Dedifferentiated amniotic fluid mesenchymal stem cell (primary cell): ENCODE results near the gene SKAP2.

Source experiments
- DNase-seq: peaks from one replicate; pipeline ENCODE4 v3.0.0-alpha.2; 2016; ENCODE audit errors: extremely low spot score

Gene SKAP2

DNA sequence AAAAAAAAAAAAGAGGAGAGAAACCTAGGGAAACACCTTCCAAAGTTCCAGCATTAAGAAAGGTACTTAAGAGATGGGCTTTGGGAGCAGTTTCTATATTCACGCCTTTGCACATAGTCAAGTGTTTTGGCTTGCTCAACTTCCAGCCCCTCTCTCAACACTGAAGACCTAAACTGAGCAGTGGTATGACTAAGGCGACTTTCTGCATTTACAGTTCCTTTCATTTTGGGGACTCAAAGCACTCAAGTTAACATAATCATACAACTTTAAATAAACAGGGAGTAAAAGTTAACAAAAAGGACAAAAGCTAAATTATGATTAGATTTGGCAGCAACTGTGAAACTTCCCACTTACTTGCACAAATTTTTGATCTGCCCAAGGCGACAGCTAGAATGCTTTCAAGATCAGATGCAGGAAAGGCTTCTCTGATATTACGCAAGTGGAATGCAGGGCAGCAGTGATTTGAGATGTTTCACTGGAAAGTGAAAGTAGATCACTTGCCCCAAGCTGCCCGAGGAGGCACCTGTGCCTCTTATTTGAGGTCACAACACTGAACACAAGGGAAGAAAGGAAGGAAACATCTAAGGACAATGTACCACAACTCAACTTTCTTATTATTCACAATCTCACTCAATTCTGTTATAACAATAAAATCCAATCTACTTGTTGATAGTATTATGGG lies 199.5 kb downstream of the SKAP2 start:
- no peak for DNase-seq

DNA sequence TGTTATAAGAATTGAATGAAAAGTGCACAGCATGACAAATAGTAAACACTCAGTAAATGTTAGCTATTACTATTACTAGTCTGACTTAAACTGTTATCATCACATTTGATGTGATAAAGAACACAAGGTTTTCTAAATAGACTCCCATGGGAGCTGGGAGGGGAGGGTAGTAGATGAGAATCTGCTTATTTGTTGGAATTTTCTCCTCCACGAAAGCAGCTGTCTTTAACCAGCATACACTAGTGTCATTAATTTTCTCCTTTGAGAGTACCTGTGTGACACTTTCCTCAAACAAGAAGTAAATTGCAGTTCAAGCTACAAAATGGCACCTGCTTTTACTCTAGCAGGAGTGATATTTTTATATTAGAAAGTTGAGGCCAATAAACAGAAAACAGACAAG lies 200.1 kb downstream of the SKAP2 start:
- DNase-seq = no peak

DNA sequence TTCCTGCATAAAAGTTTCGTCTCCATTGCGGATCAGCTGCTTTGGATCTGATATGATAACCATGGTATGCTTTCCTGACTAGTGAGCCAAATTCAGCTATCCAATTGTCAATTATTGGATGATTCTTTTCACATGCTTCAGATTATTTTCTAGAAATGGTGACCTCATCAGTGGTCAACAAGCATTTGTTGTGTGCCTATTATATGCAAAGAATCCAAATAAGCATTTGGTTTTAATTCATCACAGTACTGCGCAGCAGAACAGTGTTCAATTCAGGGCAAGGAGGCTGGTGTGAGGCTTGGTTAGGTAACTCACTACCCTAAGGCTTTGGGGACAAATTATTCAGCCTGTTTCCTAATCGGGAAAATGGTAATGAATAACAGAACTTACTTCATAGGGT lies 200.5 kb downstream of the SKAP2 start:
- DNase-seq = no peak

DNA sequence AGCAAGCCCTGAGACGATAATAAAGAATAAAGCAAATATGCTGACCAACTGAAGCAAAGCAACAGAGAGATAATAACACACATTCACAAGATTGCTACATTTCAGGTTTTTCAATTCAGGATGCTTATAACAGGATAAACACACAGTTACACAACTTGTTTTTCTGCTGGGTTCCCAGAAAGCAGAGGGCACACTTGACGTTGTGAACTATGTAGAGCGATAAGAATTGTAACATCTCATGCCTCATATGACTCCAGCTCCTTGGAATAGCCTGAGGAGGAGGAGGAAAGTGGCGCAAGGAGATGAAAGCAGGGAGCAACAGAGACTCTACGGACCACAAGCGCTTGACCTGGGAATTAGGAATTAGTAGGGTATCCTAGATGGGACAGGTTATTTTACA lies 201.7 kb downstream of the SKAP2 start:
- DNase-seq = no peak

DNA sequence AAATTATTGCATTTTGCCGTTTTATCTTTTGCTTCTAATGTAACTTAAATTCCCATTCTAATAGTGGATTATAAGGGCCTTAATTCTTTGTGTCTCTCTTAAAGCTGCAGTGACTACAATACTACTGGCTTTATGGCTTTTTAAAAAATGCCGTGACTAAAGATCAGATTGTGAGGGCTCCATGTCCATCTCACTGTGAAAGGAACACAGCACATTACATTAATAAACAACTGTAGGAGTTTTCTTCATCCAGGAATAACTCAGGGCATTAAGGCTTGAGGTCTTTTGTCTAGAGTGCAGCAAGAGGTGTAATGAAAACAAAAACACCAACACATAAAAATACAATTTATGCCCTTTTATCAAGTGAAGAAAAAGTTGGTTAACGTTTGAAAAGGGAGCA lies 205.3 kb downstream of the SKAP2 start:
- no peak for DNase-seq

DNA sequence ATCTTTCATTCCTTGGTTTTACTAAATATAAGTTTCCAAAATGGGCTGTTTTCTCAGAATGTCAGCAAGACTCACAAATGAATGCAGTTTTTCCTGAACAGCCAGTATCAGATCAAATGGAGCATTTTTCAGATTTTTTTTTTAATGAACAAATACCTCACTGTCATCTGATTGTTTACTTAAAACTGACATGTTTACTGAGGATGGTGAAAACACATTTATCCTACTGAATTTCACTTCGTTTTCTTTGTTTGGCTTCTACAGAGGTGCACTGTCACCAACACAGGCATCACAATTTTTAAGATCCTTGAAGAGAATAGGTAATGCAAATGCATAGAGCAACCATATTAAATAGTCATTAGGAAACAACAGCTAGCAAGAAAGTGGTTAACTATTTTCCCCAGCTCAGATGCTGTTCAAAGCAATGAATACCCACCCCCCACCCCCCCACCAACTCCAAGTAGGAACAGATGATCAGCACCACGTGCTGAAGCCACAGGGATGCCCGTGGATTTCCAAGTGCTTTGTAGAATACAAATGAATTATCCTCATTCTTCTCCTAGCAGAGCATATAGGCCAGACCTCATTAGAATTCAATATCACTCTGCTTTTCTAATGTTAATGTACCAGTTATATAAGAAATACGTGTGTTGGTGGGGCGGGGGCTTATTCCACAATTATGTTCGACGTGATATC lies 205.9 kb downstream of the SKAP2 start:
- no peak for DNase-seq

DNA sequence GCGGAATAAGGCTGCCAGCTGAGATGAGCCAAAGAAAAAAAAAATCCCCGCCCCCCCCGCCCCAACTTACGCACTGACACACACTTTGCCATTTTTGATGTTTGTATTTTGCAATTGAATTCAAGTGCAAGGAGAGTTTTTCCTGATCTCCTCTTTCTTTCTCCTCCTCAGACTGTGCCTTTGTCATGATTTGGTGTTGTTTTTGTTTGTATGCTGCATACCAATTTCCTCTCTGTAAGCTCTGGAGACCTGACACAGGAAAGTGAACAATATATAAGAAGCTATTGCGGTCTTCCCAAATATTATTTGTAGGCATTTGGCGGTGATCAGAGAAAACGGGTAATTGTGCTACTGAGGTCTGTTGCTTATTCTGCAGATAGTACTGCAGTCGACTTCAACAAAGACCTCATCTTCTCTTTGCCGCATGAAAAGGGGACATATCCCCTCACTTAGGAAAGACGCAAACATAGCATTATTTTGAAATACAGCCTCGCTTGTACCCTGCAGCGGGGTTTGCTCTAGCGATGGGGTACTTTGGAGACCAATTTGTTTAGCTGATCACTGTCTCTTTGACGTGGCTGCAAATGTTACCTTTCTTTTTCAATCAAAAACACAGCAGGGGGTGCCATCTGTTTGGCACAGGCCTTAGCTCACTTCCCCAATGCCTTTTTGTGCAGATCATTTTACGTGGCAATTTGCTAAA lies 206.6 kb downstream of the SKAP2 start:
- DNase-seq = no peak

DNA sequence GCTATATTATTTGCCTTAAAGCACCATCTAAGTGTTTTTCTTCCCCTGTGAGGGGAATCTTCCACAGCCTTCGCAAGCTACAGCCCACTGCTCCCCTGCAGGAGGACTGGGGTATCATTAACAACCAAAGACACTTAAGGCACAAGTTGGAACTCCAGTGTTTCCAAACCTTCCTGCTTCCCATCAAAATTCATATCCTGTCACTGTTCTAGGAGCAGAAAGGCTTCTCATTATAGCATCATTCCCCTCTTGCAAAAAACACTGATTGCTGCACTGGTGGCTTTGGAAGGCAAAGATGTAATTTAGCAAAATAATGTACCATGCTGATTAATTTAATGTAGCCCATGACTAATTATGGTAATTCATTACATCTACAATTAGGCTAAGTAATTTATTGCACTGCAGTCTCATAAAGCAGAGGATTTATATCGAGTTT lies 207.2 kb downstream of the SKAP2 start:
- no peak for DNase-seq

DNA sequence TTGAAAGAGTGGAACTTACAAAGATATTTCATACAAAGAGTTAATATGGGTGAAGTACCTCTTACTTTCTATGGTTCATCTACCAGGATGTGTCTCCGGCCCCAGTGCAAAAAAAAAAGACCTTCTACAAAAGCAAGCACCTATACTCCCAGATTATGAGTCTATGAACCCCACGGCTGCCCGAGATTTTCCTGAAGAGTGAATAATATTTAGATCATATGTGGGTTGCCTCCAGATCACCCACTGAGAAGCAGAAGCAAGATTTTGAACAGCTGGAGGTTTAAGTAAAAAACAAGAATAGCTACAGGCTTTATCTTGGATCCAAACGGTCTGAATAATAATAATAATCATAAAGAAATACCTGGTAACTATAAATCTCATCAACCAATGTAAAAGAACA lies 207.7 kb downstream of the SKAP2 start:
- DNase-seq = no peak

DNA sequence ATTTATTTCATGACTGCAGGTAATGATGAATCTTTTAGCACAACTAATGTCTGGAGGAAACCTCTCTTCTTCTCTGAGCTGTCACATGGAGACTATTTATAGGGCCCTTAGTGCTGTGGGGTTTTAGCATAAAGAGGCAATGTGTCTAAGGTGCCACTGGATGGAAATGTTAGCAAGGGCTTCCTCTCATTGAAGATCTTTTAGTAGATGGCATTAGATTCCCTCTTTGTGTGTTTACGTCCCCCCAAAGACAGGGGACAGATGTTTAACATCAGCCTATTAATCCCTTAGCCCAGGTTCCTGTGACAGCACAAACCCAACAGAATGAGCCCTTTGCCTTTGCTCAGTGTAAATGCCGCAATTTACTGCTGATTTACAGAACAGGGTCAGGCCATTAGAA lies 208.6 kb downstream of the SKAP2 start:
- DNase-seq = no peak

DNA sequence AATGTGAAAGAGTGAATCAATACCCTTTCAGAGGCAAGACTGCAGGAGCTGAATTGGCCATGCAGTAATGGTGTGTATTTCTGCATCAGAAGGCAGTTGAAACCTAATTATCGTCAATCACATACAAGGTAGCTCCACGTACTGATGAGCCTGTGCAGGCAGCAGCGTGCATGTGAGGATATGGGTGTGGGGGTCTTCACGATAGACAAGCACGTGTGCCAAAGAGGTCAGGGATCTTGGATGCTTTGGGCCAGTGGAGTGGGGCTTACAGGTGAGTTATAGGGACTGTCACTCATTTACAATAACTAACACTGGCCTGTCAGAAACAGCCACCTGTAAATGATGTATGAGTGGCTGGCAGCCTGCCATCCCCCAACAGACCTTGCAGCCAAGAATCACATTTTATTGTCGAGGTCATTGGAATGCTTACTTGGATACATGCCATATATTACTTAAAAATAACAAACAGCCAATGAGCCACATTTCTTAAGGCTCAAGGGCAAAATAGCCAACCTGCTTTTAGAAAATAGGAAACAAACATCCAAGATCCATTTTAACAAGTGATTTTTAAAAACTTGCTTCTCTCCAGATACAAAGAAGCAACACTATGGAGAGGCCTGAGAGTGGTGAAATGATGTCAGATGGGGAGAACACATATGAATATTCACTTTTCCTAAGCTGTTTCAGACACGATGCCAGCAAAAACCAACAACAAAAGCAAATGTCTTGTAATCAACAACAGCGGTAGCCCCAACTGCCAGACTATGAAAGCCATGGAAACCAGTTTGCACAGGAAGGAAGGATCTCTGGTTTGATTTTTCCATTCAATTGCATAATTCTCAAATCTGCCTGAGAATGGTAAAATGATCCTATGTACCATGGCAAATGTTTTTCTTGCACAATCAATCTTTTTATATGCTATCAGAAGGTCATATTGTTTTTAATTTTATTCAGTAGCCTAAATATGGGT lies 210.7 kb downstream of the SKAP2 start:
- no peak for DNase-seq

DNA sequence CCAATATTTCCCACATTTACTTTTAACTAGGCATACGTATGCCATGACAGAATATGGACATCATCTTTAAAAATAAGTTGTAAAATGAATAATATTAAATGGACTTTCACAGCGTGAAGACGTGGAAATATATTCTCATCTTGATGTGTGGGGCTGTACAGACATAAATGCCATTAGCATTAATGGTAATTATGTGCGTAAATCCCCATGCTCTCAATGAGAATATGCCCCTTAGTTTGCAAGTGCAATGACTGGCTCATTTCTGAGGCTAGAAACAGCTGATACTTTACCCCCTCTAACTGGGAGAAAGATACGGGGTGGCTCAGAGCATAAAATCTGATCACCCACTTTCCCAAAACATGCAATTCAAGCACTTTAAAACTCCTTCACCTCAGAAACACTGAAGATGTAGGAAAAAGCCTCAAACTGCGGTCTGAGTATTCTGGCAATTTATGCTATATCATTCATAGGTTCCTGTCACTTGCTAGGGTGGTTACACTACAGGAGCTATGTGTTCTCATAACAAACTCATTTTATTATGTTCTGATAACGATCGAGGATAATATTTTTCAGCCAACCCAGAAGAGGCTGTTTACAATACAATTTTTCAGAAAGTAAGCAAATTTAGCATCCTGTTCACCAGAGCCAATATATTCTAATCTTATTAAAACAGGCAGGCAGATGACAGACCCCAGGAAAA lies 211.8 kb downstream of the SKAP2 start:
- no peak for DNase-seq

DNA sequence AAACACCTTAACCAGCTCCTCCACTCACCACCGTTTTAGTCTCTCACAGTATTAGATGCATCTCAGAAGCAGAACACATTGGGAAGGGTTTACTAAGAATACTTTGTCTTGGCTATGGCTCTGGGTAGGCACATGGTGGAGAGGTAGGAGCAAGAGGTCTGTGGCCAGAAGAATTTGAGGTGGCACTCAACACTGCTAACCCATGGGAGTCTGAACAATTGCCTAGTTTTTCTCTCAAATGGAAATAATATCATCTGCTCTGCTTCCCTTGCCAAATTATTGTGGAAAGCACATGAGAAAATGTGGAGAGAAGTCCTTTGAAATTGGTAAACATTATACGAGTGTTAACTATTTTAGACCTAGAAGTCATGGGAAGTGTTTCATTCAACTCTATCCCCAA lies 214.3 kb downstream of the SKAP2 start:
- DNase-seq = no peak

DNA sequence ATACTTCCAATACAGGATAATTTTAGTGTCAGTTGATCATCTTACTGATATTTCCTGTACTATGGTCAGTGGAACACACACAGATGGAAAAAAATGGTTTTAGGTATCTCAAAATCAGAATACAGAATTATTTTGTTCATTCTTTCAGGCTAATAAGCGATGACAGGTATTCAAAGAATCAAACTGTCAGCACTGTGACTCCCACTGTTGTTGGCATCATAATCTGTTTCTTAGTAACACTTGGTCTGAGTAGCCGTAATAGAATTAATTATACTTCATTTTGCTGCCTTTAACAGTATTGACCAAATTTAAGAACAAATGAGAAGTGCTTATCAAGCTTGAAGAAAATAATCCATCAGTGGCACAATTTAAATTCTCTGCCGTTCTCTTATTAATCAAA lies 215.0 kb downstream of the SKAP2 start:
- no peak for DNase-seq

DNA sequence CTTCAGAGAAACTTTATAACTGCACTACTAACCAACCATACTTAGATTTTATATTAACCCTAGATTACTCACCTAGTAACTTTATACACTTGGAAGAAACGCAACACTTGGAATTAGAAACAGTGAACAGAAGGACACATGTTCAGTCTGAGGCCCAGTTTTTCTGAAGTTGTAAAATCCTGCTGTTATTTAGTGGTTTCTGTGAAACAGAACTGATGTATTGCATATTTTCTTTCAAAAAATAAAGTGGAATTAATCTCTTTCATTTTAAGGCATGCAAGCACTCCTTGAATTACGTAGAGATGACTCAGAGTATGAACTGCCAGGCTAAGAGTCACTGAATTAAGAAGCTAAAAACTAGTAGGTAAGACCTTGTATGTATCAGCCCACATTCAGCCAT lies 215.8 kb downstream of the SKAP2 start:
- DNase-seq = no peak

DNA sequence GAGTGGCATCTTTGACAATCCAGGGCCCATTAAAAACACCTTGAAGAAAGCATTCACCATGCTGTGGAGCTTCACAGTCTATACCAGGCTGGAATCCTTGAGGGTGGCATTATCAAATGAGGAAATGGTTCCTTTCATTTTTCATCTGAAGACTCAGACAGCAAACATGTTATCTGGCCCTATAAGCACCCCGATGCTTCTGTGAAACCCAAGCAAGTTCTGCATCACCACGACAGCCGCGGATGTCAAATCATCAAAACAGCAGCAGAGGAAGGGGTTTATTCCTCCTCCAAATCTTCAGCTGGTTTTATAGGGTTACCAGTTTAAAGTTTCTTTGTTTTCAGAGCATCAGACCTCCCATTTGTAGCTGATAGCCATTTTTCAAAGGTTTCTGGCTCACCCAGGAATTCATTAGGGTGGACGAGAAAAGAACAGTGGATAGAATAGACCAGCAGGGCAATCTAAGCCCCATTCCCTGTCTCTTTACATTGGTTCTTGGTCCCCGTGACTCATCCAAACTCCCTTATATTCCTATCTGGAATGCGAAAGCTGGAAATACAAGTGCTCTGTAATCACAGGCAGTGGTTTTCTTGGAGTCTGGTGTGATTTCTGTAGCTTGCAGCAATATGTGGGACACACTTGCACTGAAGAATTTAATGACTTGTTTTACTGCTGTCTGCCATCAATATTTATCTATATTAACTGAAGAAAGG lies 217.9 kb downstream of the SKAP2 start:
- DNase-seq = no peak

DNA sequence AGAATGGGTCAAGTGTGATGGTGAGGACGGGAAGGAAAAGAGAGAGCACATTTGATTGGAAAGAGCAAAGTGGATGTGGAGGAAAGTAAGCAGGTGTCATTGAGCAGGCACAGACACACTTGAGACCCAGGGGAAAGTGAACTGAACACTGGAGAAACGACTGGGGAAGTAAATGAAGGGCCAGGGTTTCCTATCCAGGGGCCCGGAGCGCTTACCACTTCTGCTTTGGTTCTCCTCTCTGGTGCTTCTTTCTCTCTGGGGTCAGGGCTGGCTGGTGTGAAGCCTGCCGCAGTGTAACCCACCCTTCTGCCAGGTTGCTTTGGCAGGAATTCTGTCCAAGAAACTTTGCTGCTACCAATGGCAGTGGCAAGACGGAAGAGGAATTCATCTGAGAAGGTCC lies 219.3 kb downstream of the SKAP2 start:
- DNase-seq = no peak

DNA sequence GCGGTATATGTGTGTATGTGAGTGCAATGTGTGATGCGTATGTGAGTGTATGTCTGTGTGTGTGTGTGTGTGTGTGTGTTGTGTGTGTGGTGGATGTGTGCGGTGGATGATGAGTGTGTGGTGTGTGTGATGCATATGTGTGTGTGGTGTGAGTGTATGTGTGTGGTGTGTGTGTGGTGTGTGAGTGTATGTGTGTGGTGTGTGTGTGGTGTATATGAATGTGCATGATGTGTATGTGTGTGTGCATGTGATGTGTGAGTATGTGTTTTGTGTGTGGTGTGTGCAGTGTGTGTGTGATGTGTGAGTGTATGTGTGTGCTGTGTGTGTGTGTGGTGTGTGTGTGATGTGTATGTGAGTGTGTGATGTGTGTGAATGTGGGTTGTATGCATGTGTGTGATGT lies 222.0 kb downstream of the SKAP2 start:
- no peak for DNase-seq

DNA sequence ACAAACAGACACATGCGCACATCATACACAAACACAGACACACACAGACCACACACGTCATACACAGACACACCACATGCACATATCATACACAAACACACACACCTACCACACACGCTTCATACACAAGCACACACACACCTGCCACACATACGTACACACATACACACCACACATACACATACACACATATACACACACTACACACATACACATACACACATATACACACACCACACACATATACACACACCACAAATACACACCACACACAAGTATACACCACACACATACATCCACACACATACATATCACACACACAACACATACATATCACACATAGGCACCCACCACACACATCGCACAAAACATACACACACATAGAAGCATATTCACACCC lies 224.7 kb downstream of the SKAP2 start:
- DNase-seq = no peak

DNA sequence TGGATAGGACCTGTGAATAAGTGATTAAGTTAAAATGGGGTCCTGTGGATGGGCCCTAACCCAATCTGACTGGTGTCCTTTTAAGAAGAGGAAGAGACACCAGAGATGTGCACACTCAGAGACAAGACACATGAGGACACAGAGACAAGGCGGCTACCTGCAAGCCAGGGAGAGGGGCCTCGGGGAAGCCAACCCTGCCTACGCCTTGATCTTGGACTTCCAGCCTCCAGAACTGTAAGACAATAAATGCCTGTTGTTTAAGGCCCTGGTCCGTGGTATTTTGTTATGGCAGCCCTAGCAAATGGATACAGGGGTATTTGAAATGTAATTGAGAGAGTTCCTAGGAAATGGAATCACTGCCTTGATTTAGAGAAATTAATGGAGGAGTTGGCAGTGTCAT lies 225.3 kb downstream of the SKAP2 start:
- no peak for DNase-seq

DNA sequence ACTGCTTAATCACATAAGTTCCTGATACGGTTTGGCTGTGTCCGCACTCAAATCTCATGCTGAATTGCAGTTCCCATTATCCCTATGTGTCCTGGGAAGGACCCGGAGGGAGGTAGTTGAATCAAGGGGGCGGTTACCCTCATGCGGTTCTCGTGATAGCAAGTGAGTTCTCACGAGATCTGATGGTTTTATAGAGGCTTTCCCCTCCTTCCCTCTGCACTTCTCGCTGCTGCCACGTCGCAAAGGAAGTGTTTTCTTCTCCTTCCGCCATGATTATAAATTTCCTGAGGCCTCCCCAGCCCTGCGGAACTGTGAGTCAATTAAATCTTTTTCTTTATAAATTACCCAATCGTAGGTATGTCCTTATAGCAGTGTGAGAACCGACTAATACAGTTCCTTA lies 226.2 kb downstream of the SKAP2 start:
- no peak for DNase-seq
